ENCODE measurements around the gene ADAMTS17.

DNA sequence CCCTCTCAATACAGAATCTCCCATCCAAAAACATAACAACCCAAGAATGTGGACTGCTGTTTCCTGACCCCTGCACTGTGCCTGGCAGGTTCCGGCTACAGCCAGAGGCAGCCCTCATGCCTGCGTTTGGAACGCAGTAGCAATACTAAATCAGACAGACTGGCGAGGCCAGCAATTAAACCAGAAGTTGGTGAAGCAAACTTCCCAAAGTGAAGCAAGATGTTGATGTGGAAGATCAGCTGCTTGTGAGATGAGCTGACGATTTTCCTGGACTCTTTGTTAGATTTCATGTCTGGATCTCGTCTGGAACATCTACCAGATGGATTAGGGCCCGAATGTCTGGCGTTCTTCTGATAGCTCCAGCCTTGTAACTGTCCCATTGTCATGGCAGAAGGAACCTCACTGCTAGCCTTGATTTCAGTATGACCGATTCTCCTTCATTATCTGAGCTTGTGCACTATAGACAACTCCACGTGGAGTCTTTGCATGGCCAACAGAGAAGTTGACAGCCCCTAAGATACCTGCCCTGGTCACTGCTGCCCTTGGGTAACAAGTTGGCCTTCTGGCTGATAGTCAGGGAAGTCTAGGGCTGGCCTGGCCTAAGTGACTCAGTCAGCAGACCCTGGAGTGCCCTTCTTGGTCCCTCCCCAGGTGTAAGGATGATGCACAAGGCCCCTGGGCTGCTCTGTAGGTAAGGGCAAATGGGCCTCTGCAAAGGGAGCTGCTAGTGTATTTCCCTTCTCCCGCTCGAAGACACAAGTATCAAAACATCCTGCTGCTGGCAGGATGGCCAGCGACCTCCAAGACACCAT lies 126.5 kb downstream of the ADAMTS17 start:
- TF ChIP-seq, protein P1, sequence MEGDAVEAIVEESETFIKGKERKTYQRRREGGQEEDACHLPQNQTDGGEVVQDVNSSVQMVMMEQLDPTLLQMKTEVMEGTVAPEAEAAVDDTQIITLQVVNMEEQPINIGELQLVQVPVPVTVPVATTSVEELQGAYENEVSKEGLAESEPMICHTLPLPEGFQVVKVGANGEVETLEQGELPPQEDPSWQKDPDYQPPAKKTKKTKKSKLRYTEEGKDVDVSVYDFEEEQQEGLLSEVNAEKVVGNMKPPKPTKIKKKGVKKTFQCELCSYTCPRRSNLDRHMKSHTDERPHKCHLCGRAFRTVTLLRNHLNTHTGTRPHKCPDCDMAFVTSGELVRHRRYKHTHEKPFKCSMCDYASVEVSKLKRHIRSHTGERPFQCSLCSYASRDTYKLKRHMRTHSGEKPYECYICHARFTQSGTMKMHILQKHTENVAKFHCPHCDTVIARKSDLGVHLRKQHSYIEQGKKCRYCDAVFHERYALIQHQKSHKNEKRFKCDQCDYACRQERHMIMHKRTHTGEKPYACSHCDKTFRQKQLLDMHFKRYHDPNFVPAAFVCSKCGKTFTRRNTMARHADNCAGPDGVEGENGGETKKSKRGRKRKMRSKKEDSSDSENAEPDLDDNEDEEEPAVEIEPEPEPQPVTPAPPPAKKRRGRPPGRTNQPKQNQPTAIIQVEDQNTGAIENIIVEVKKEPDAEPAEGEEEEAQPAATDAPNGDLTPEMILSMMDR (conservative IDR thresholded peaks at IDR 0.05), result no peak
- no peak for TF ChIP-seq EZH2 (IDR thresholded peaks at IDR 0.05; ENCODE audit: low read depth)
